CD4-positive, alpha-beta memory T cell (primary cell): Measurements from ENCODE around the gene UQCR11. TPM values are rescaled to one million over a fixed set of nuclear protein-coding genes. Genes with fewer than 3 reads are reported as not detected.

Experiments
- CTCF ChIA-PET: fragments of 350-600 bp; sonication (Branson Sonifier 250); formaldehyde crosslinking; loops from one replicate; lab custom pipeline; 2021; ENCODE audit warnings: inconsistent platforms; ENCODE audit not compliant: partially characterized antibody; lab: Charles Lee
- POLR2A ChIA-PET: fragments of 350-600 bp; sonication (Branson Sonifier 250); formaldehyde crosslinking; loops from one replicate; lab custom pipeline; 2021; ENCODE audit not compliant: partially characterized antibody; lab: Charles Lee
- DNase-seq, 5 donors: peaks; one replicate each; pipeline versions ENCODE4 v3.0.0 to v3.0.0-alpha.2; 2020 to 2022; ENCODE audit warnings: mixed read lengths in 1 of 5
- H3K27ac ChIP-seq: one replicate; pipeline ENCODE4 v1.7.0; 2013; ENCODE audit warnings: low read depth, low read length
- H3K27me3 ChIP-seq: 2 replicates; pipeline ENCODE4 v1.7.0; 2013; ENCODE audit warnings: mild to moderate bottlenecking, low read length, moderate library complexity; ENCODE audit not compliant: insufficient read depth
- H3K36me3 ChIP-seq: 2 replicates; pipeline ENCODE4 v1.7.0; 2013; ENCODE audit warnings: mild to moderate bottlenecking, low read length, moderate library complexity; ENCODE audit not compliant: insufficient read depth
- H3K4me1 ChIP-seq: 2 replicates; pipeline ENCODE4 v1.7.0; 2013; ENCODE audit warnings: mild to moderate bottlenecking, low read length, moderate library complexity; ENCODE audit not compliant: insufficient read depth
- H3K4me3 ChIP-seq, 2 donors: one replicate each; pipeline ENCODE4 v1.7.0; 2013; ENCODE audit warnings: low read length in 2 of 2, mild to moderate bottlenecking in 1 of 2
- H3K9me3 ChIP-seq, 2 donors: one replicate each; pipeline ENCODE4 v1.7.0; 2013; ENCODE audit warnings: low read length in 2 of 2, control low read depth in 1 of 2; ENCODE audit not compliant: control insufficient read depth in 1 of 2
- H3K27ac Mint-ChIP-seq, 7 donors: one replicate each; pipeline ENCODE4 v1.8.0; 2020 to 2021; ENCODE audit warnings: mixed read lengths in 7 of 7, mild to moderate bottlenecking in 6 of 7, inconsistent platforms in 3 of 7, moderate library complexity in 3 of 7
- H3K27me3 Mint-ChIP-seq, 2 donors: one replicate each; pipeline ENCODE4 v1.8.0; 2020 to 2021; ENCODE audit warnings: mixed read lengths in 2 of 2
- H3K36me3 Mint-ChIP-seq, 2 donors: one replicate each; pipeline ENCODE4 v1.8.0; 2020 to 2021; ENCODE audit warnings: mixed read lengths in 2 of 2, inconsistent platforms in 1 of 2, mild to moderate bottlenecking in 1 of 2
- H3K4me1 Mint-ChIP-seq, 4 donors: one replicate each; pipeline ENCODE4 v1.8.0; 2020 to 2021; ENCODE audit warnings: mixed read lengths in 4 of 4, mild to moderate bottlenecking in 1 of 4
- H3K4me3 Mint-ChIP-seq, 8 donors: one replicate each; pipeline ENCODE4 v1.8.0; 2020 to 2021; ENCODE audit warnings: mixed read lengths in 8 of 8, mild to moderate bottlenecking in 7 of 8, moderate library complexity in 6 of 8, inconsistent platforms in 3 of 8
- H3K9me3 Mint-ChIP-seq, 8 donors: one replicate each; pipeline ENCODE4 v1.8.0; 2020 to 2021; ENCODE audit warnings: mixed read lengths in 8 of 8, mild to moderate bottlenecking in 5 of 8, inconsistent platforms in 3 of 8, moderate library complexity in 1 of 8
- intact Hi-C: fragments of 100-400 bp; cut with micrococcal nuclease; formaldehyde crosslinking; loops from one replicate; pipeline ENCODE4 v1.15.1; 2023
- polyA plus RNA-seq, 2 donors: library from polyadenylated mRNA; unstranded; fragments of 300-500 nt; fragmentation: Illumina TruSeq; gene quantifications; one replicate each; pipeline ENCODE4 v1.2.3, GENCODE V29; 2021
- total RNA-seq, 2 experiments: library from RNA; stranded (reverse); gene quantifications; one replicate each; pipeline ENCODE4 v1.2.3, GENCODE V29; 2021

Gene UQCR11
- total and polyA plus RNA-seq, 4 experiments from 2014 or later = 157 to 668 (median 390) TPM

DNA sequence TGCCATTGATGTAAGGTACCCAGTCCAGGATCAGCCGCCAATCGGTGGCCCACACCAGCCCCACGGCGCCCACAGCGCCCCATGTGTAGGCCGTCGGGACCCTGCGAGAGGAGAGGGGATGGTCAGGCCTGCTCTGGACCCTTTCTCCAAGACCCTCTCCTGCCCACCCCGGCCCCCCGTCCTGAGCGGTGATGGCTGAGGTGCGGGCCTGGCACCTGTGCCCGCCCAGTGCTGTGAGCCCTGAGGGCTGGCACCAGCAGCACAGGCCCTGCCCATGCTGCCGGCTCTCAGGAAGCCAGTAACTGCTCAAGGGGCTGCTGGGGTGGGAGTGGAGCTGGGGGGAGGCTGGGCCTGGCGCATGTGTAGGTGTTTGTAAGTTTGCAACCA, 5.8 kb downstream of the UQCR11 start:
- no peaks in the 10 kb centered on the region for H3K27me3 ChIP-seq
- H3K36me3 ChIP-seq = peaks cover 18% of the 10 kb centered on the region
- Mint-ChIP-seq H3K27ac (no peak overlapping the region), H3K36me3 (peaks cover 11 to 23% of the 10 kb centered on the region in 2 donors), H3K4me1 (peaks cover 4 to 25% (median 15%) of the 10 kb centered on the region in 4 donors), H3K27me3 (no peaks in the 10 kb centered on the region), H3K9me3 (no peaks in the 10 kb centered on the region), H3K4me3 (no peak overlapping the region)
- CTCF ChIA-PET = no interaction called here
- H3K9me3 ChIP-seq = no peaks in the 10 kb centered on the region
- H3K4me1 ChIP-seq = peaks cover 19% of the 10 kb centered on the region
- DNase-seq = no peak
- POLR2A ChIA-PET = no interaction called here
- H3K4me3 ChIP-seq = no peak overlapping the region
- no peak overlapping the region for H3K27ac ChIP-seq
- intact Hi-C loops = no loop called here

DNA sequence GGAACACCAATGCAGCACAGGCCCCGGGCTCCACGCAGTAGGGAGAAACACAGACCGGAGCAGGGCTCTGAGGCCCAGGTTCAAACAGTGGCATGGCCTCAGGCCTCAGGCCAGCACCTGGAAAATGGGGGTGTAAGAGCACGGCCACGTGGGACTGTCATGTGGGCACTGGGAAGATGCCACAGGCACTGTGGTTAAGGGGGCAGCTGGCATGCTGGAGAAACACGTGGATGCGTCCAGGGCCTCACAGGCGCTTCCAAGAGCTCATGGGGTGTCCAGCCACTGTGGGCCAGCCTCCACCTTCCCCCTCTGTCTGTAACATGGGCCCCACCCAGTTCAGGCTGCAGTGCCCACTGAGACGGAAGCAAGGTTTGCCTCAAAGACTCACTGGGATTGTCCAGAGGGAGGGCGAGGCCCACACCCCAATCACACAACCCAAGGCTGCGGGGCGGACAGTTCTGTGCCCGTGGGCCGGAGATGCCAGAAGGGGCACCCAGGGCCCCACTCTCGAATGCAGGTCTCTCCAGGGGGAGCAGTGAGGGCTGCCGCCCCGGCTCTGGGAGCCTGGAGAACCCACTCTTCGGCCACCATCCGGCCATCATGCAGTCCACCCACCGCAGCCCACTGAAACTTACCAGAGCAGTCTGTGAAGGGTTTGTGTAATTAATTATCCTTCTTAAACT, 6.3 kb downstream of the UQCR11 start:
- no peak for DNase-seq
- POLR2A ChIA-PET = interaction anchor here (0.6 kb wide), 1 partner anchor 108 kb away, joined by 3 read pairs; the partner anchor contains the start of gene REEP6
- no peaks in the 10 kb centered on the region for H3K9me3 ChIP-seq
- Mint-ChIP-seq H3K4me3 (no peak overlapping the region), H3K4me1 (peaks cover 4 to 20% (median 13%) of the 10 kb centered on the region in 4 donors), H3K36me3 (peaks cover 11 to 23% of the 10 kb centered on the region in 2 donors), H3K27ac (no peak overlapping the region), H3K27me3 (no peaks in the 10 kb centered on the region), H3K9me3 (no peaks in the 10 kb centered on the region)
- no peak overlapping the region for H3K4me3 ChIP-seq
- CTCF ChIA-PET = no interaction called here
- H3K4me1 ChIP-seq = peaks cover 14% of the 10 kb centered on the region
- no peaks in the 10 kb centered on the region for H3K27me3 ChIP-seq
- intact Hi-C loops = no loop called here
- no peak overlapping the region for H3K27ac ChIP-seq
- peaks cover 18% of the 10 kb centered on the region for H3K36me3 ChIP-seq

DNA sequence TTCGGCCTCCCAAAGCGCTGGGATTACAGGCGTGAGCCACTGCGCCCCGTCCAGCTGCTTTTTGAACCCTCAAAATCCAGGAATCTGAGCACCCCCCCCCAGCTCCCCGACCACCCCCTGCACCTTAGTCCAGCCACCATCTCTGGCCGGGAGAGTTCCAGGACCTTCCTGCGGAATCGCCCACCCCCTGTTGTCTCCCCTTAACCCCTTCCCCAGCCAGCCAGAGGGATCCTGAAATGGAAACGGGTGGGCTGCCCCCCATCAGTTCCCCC, 11.8 kb downstream of the UQCR11 start:
- no peaks in the 10 kb centered on the region for H3K9me3 ChIP-seq
- peaks cover 24% of the 10 kb centered on the region for H3K4me1 ChIP-seq
- peak overlapping the region; percentile 87 to 92 (median 89) for H3K4me3 Mint-ChIP-seq
- peaks cover 9 to 26% (median 15%) of the 10 kb centered on the region in 4 donors for H3K4me1 Mint-ChIP-seq
- no peak overlapping the region for H3K4me3 ChIP-seq
- POLR2A ChIA-PET = interaction anchor here (0.8 to 4.9 kb wide), 7 partner anchors 8 to 188 kb away, joined by 3 to 86 read pairs (median 10); partner anchors contain the start of genes MEX3D, TCF3 and UQCR11
- H3K9me3 Mint-ChIP-seq = no peaks in the 10 kb centered on the region
- no peak for DNase-seq
- H3K27me3 Mint-ChIP-seq = no peaks in the 10 kb centered on the region
- CTCF ChIA-PET = interaction anchor here (1.1 to 1.4 kb wide), 3 partner anchors 13 to 79 kb away, joined by 3 to 8 read pairs (median 5); partner anchors contain the start of gene UQCR11
- H3K36me3 ChIP-seq = peaks cover 11% of the 10 kb centered on the region
- H3K36me3 Mint-ChIP-seq = peaks cover 8 to 16% of the 10 kb centered on the region in 2 donors
- no peaks in the 10 kb centered on the region for H3K27me3 ChIP-seq
- peak overlapping the region; percentile 44 for H3K27ac ChIP-seq
- peak overlapping the region in 6 of 7 donors; percentile 24 to 92 (median 86) for H3K27ac Mint-ChIP-seq
- intact Hi-C loops = loop anchor here (5.0 kb wide), 1 partner anchor 219 kb away; the partner anchor contains the start of gene ATP8B3

DNA sequence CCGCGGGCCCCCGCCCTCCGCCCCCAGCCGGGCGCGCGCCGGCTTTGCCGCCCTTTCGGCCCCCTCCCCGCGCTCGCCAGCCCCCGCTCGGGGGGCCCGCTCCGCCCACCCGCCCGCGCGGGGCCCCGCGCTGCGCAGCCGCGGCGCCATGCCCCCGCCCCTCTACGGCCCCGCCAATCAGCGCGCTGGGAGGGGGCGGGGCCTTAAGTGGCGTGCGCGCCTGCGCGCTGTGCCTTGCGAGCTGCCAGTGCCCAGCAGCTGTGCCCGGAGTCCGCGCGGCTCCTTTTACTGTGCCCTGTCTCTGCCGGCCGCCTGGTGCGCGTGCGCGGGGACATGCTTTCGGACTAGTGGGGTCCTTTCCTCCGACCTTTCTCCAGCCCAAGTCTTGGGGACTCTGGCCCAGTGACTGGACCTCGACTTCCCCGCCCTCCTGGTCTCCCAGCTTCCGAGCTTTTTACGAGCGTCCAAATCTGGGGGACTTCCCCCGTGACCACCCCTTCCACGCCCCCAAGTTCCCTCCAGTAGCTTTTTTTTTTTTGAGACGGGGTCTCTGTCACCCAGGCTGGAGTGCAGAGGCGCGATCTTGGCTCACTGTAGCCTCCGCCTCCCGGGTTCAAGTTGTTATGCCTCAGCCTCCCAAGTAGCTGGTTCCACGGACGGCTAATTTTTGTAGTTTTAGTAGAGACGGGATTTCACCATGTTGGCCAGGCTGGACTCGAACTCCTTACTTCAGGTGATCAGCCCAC, 12.3 kb downstream of the UQCR11 start, which contains the start of gene MBD3:
MBD3 (minus strand) TSS at position 111 of the 746 bp plus-strand sequence. CDS start 234 bp downstream, outside the sequence.
- peaks cover 24% of the 10 kb centered on the region for H3K4me1 ChIP-seq
- peaks cover 10% of the 10 kb centered on the region for H3K36me3 ChIP-seq
- Mint-ChIP-seq H3K9me3 (no peaks in the 10 kb centered on the region), H3K36me3 (peaks cover 8 to 15% of the 10 kb centered on the region in 2 donors), H3K4me3 (peak within 1 kb of the TSS; percentile 87 to 93 (median 89)), H3K4me1 (peaks cover 9 to 26% (median 15%) of the 10 kb centered on the region in 4 donors), H3K27me3 (no peaks in the 10 kb centered on the region), H3K27ac (peak within 1 kb of the TSS; percentile 90 to 96 (median 92))
- intact Hi-C loops = loop anchor here (1.0 to 5.0 kb wide), 5 partner anchors 12 to 219 kb away; partner anchors contain the start of genes ATP8B3, DAZAP1, MEX3D and TCF3
- H3K27ac ChIP-seq = peak within 1 kb of the TSS; percentile 88
- H3K4me3 ChIP-seq = peak within 1 kb of the TSS; percentile 30 to 86
- H3K27me3 ChIP-seq = no peaks in the 10 kb centered on the region
- ChIA-PET POLR2A (interaction anchor here (0.6 to 4.9 kb wide), 11 partner anchors 9 to 188 kb away, joined by 3 to 86 read pairs (median 4); partner anchors contain the start of genes MEX3D, TCF3 and UQCR11), CTCF (interaction anchor here (0.6 to 1.4 kb wide), 5 partner anchors 13 to 79 kb away, joined by 3 to 8 read pairs (median 3); partner anchors contain the start of gene UQCR11)
- H3K9me3 ChIP-seq = no peaks in the 10 kb centered on the region
- peak; percentile 83 to 90 (median 88) for DNase-seq

DNA sequence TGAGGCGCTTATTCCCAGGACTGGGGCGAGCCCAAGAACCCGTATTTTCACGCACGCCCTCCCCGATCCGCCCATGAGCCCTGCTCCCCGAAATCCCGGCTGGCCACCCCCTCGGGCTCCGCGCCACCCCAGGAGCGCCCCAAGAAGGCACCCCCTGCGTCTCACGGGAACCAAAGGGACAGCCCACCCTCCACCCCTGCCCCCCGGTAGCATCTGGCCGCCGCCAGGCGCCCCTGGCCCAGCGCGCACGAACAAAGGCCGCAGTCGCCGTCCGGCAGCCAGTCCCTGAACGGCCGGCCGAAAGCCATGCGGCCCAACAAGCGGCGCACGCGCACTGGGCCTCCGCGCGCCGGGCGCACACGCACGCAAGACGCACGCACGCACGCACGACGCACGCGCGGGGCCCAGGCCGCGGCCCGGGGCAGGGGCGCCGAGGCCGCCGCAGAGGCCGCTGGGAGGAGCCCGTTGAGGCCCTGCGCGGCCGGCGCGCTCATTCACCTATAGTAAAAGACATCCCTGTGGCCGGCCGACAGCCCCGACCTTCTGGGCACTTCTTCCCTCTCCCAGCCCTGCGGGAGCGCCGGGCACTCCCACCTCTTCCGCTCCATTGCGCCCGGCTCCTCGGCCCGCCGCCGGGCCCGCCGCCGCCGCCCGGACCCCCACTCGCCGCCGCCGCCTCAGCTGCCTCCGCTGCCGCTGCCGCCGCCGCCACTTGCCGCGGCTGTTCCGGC, 13.1 kb downstream of the UQCR11 start:
- peak overlapping the region; percentile 88 for H3K27ac ChIP-seq
- peak overlapping the region; percentile 82 to 93 (median 88) for H3K4me3 Mint-ChIP-seq
- peak; percentile 81 to 90 (median 89) for DNase-seq
- intact Hi-C loops = loop anchor here (1.0 to 5.0 kb wide), 5 partner anchors 13 to 220 kb away; partner anchors contain the start of genes ATP8B3, DAZAP1, MEX3D and TCF3
- peaks cover 1 to 8% of the 10 kb centered on the region in 2 donors for H3K36me3 Mint-ChIP-seq
- H3K4me1 ChIP-seq = peaks cover 24% of the 10 kb centered on the region
- H3K9me3 Mint-ChIP-seq = no peaks in the 10 kb centered on the region
- H3K9me3 ChIP-seq = no peaks in the 10 kb centered on the region
- ChIA-PET CTCF (interaction anchor here (0.6 to 2.3 kb wide), 5 partner anchors 14 to 49 kb away, joined by 3 to 8 read pairs (median 3); partner anchors contain the start of gene UQCR11), POLR2A (interaction anchor here (0.9 to 4.9 kb wide), 7 partner anchors 10 to 59 kb away, joined by 3 to 86 read pairs (median 5); partner anchors contain the start of genes MEX3D, TCF3 and UQCR11)
- no peaks in the 10 kb centered on the region for H3K27me3 ChIP-seq
- H3K27me3 Mint-ChIP-seq = no peaks in the 10 kb centered on the region
- peaks cover 10 to 26% (median 15%) of the 10 kb centered on the region in 4 donors for H3K4me1 Mint-ChIP-seq
- H3K27ac Mint-ChIP-seq = peak overlapping the region; percentile 86 to 96 (median 91)
- H3K4me3 ChIP-seq = peak overlapping the region; percentile 30 to 86
- peaks cover 2% of the 10 kb centered on the region for H3K36me3 ChIP-seq

DNA sequence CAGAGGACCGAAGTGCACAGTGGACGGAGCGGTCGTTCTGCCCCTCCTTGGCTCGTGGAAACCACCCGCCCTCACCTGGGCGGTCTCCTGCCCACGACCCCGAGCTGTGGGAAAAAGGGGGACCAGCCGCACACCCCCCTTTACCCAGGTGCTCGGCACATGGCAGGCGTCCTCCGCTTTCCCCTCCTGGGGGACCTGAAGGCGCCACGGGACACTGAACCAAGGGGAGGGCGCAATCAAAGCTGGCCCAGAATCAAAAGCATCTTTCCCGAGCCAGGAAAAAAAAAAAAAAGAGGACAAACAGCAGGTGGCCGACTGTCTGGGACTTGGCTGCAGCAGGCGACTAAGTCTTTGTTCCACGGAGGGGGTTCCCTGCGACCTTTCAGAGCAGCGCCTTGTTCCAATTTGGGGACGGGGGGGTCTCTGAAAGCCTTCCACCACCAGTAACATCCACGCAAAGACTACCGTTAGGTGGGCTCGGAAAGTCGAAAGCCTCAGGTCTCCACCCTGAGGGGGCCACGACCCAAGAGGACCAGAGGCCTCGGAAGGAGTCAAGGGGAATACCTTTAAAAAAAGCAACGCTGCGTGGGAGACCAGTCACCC, 13.7 kb downstream of the UQCR11 start:
- Mint-ChIP-seq H3K9me3 (no peaks in the 10 kb centered on the region), H3K27me3 (no peaks in the 10 kb centered on the region), H3K36me3 (peaks cover 0 to 8% of the 10 kb centered on the region in 2 donors), H3K4me3 (peak overlapping the region; percentile 82 to 93 (median 88)), H3K4me1 (peaks cover 10 to 26% (median 15%) of the 10 kb centered on the region in 4 donors), H3K27ac (peak overlapping the region; percentile 88 to 96 (median 92))
- Histone ChIP-seq H3K9me3 (no peaks in the 10 kb centered on the region), H3K27ac (peak overlapping the region; percentile 88), H3K4me3 (peak overlapping the region; percentile 30 to 86), H3K27me3 (no peaks in the 10 kb centered on the region), H3K36me3 (no peaks in the 10 kb centered on the region), H3K4me1 (peaks cover 24% of the 10 kb centered on the region)
- POLR2A ChIA-PET = interaction anchor here (4.8 to 4.9 kb wide), 2 partner anchors 14 to 60 kb away, joined by 51 to 86 read pairs; partner anchors contain the start of genes TCF3 and UQCR11
- no peak for DNase-seq
- intact Hi-C loops = loop anchor here (1.0 to 5.0 kb wide), 5 partner anchors 14 to 221 kb away; partner anchors contain the start of genes ATP8B3, DAZAP1, MEX3D and TCF3
- CTCF ChIA-PET = interaction anchor here (1.1 to 2.3 kb wide), 4 partner anchors 14 to 81 kb away, joined by 4 to 6 read pairs (median 5); partner anchors contain the start of gene UQCR11
